OCI-LY7 (cell line): ENCODE data around the gene TNFRSF9.

Source experiments
- CTCF ChIP-seq: fragments of 200-600 bp; sonication (generic); conservative IDR thresholded peaks from 2 replicates; pipeline ENCODE4 v1.5.1; 2014; ENCODE audit warnings: mild to moderate bottlenecking, antibody characterized with exemption, low read length, moderate library complexity, mixed read lengths
- EZH2phosphoT487 ChIP-seq: fragments of 200-600 bp; sonication (generic); IDR thresholded peaks from 2 replicates; pipeline ENCODE4 v1.6.1; 2018; ENCODE audit warnings: low read depth, borderline replicate concordance, mild to moderate bottlenecking, mixed run types, antibody characterized with exemption, low read length, moderate library complexity, mixed read lengths

GRCh38 chr1:7896994-7897393, 43.6 kb downstream of the TNFRSF9 start:
- TF ChIP-seq EZH2phosphoT487, result no peak
- TF ChIP-seq CTCF, result no peak
